Measurements from ENCODE around the gene KDM6A. TPM values are rescaled to one million over a fixed set of nuclear protein-coding genes. Genes with fewer than 3 reads are reported as not detected.

KDM6A gene
- total and polyA plus RNA-seq, 2 of the 13 experiments (the other 11 are each of a cell fraction or from before 2014, with no cell fraction given) = 16.7 to 18.2 TPM

GRCh38 chrX:44989995-44990770 lies 117.2 kb downstream of the KDM6A start (continued):
- no peak for TF ChIP-seq ZNF281 (CRISPR knock-in tag; IDR thresholded peaks at IDR 0.05; ENCODE audit: borderline replicate concordance)
- TF ChIP-seq NR2C2 (CRISPR knock-in tag; IDR thresholded peaks at IDR 0.05; ENCODE audit: borderline replicate concordance) = no peak
- TF ChIP-seq MEF2D (CRISPR knock-in tag; IDR thresholded peaks at IDR 0.05) = no peak
- TF ChIP-seq YEATS2 (CRISPR knock-in tag; IDR thresholded peaks at IDR 0.05; ENCODE audit: borderline replicate concordance) = no peak
- TF ChIP-seq GRHL1 (CRISPR knock-in tag; conservative IDR thresholded peaks at IDR 0.05) = no peak
- TF ChIP-seq ZNF570 (CRISPR knock-in tag; IDR thresholded peaks at IDR 0.05; ENCODE audit: borderline replicate concordance) = no peak
- TF ChIP-seq GATAD1 (CRISPR knock-in tag; IDR thresholded peaks at IDR 0.05) = no peak
- no peak for TF ChIP-seq ZNF629 (CRISPR knock-in tag; conservative IDR thresholded peaks at IDR 0.05)
- no peak for TF ChIP-seq ZFYVE20 (CRISPR knock-in tag; IDR thresholded peaks at IDR 0.05; ENCODE audit: borderline replicate concordance, low read depth)
- no peak for TF ChIP-seq HNF1B (CRISPR knock-in tag; IDR thresholded peaks at IDR 0.05)
- no peak for TF ChIP-seq ZNF317 (CRISPR knock-in tag; IDR thresholded peaks at IDR 0.05)
- no peak for TF ChIP-seq IRX3 (CRISPR knock-in tag; IDR thresholded peaks at IDR 0.05; ENCODE audit: borderline replicate concordance, low read depth)
- no peak for TF ChIP-seq ZNF354B (CRISPR knock-in tag; IDR thresholded peaks at IDR 0.05)
- no peak for TF ChIP-seq ZFP90 (CRISPR knock-in tag; IDR thresholded peaks at IDR 0.05; ENCODE audit: borderline replicate concordance)
- no peak for TF ChIP-seq NBN (conservative IDR thresholded peaks at IDR 0.05)
- no peak for TF ChIP-seq ZNF691 (CRISPR knock-in tag; IDR thresholded peaks at IDR 0.05; ENCODE audit: borderline replicate concordance, low read depth)
- no peak for TF ChIP-seq JARID2 (CRISPR knock-in tag; IDR thresholded peaks at IDR 0.05; ENCODE audit: insufficient replicate concordance)
